GM12875 (cell line): ENCODE data around the gene AFDN.
"Not testable (repeated sequence)": the region's sequence is repeated elsewhere in the genome, so short reads cannot be mapped to it uniquely, and the experiment has no call there.

Experiments
- H3K4me3 ChIP-seq: one replicate; pipeline ENCODE4 v1.5.1; 2011; ENCODE audit warnings: low read depth, low read length, control low read depth
- CTCF ChIP-seq: IDR thresholded peaks from 2 replicates; pipeline ENCODE4 v1.5.1; 2011; ENCODE audit warnings: low read depth, mild to moderate bottlenecking, control low read depth, inconsistent platforms, low read length, moderate library complexity, borderline replicate concordance; ENCODE audit not compliant: insufficient read depth

Gene AFDN

DNA sequence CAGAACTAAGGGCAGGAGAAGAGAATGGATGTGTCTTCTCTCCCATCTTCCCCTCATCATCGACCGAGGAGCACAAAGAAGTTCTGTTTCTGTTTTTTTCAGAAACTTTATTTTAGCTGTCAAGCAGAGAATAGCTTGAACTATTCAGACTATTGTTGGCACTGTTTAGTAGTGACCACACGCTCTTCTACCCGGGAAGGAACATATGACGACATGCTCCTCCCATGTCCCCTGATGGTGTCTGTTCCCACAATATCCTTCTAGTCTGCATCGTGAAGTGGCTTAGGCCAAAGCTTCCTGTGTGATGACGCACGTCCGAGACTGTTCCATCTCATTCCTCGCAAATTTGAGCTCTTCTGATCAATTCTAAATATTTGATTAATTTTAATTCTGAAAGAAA lies 143.5 kb downstream of the AFDN start:
- no peak for TF ChIP-seq CTCF
- no peak overlapping the region for H3K4me3 ChIP-seq

DNA sequence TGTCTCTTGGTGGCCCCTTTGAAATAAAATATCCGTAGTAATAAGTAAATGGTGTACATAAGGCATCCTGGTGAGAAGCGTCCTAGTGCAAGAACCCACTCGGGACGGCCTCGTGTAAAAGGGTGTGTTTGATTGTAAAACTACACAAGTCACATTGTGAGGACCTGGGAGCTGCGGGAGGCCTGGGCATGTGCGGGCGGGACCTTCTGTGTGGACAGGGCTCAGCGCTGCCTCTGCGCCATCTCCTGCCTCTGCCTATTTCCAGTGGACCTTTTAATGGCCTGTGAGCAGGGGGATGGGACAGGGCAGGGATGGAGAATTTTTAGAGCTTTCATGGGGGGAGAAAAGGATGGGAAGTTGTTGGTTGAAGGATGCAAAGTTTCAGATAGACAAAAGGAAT lies 145.5 kb downstream of the AFDN start:
- TF ChIP-seq CTCF, result no peak
- no peak overlapping the region for H3K4me3 ChIP-seq

- no peak overlapping the region for H3K4me3 ChIP-seq
- TF ChIP-seq CTCF, result no peak
Observed at GRCh38 chr6:167973148-167973885, 146.6 kb downstream of the AFDN start.

GRCh38 chr6:167974640-167975344 lies 148.1 kb downstream of the AFDN start:
- no peak overlapping the region for H3K4me3 ChIP-seq
- no peak for TF ChIP-seq CTCF

DNA sequence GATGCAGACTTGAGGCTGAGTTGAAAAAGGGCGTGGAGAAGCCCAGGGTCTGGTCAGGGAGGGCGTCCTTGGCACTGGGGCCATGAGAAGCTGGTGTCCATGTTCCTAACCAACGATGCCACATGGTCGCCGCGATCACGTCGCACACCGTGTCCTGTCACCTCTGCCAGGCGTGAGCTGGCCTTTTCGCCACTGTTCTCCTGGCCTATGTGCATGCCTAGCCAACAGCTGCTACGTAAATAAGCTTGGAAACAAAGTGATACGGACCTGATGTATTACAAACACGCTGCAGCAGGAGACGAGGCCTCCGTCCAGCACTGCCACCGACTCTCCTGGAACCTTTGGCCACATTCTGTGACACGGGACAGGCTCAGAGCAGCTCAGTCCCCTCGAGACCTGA lies 148.7 kb downstream of the AFDN start:
- TF ChIP-seq CTCF, result no peak
- no peak overlapping the region for H3K4me3 ChIP-seq

- not testable (repeated sequence) for H3K4me3 ChIP-seq
Observed at GRCh38 chr6:167976116-167976657, 149.5 kb downstream of the AFDN start.

GRCh38 chr6:167976708-167977107 lies 150.0 kb downstream of the AFDN start:
- TF ChIP-seq CTCF, result no peak
- no peak overlapping the region for H3K4me3 ChIP-seq
